ENCODE measurements around the gene SHISAL2A.

Gene SHISAL2A

GRCh38 chr1:52631759-52632331 lies 1.1 kb upstream of the SHISAL2A start:
- no peak for DNase-seq (ENCODE audit: low read depth)
- TF ChIP-seq, protein P1, sequence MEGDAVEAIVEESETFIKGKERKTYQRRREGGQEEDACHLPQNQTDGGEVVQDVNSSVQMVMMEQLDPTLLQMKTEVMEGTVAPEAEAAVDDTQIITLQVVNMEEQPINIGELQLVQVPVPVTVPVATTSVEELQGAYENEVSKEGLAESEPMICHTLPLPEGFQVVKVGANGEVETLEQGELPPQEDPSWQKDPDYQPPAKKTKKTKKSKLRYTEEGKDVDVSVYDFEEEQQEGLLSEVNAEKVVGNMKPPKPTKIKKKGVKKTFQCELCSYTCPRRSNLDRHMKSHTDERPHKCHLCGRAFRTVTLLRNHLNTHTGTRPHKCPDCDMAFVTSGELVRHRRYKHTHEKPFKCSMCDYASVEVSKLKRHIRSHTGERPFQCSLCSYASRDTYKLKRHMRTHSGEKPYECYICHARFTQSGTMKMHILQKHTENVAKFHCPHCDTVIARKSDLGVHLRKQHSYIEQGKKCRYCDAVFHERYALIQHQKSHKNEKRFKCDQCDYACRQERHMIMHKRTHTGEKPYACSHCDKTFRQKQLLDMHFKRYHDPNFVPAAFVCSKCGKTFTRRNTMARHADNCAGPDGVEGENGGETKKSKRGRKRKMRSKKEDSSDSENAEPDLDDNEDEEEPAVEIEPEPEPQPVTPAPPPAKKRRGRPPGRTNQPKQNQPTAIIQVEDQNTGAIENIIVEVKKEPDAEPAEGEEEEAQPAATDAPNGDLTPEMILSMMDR (IDR thresholded peaks at IDR 0.05; ENCODE audit: insufficient read depth, low read depth, low read length, missing control alignments): no peak
- H3K4me3 ChIP-seq (ENCODE audit: low read length): no peak overlapping the region

GRCh38 chr1:52633291-52633754 lies 355 bp downstream of the SHISAL2A start:
- no peak overlapping the region for H3K4me3 ChIP-seq (ENCODE audit: low read length)
- TF ChIP-seq, protein P1 (IDR thresholded peaks at IDR 0.05; ENCODE audit: insufficient read depth, low read depth, low read length, missing control alignments): no peak
- DNase-seq (ENCODE audit: low read depth): no peak

DNA sequence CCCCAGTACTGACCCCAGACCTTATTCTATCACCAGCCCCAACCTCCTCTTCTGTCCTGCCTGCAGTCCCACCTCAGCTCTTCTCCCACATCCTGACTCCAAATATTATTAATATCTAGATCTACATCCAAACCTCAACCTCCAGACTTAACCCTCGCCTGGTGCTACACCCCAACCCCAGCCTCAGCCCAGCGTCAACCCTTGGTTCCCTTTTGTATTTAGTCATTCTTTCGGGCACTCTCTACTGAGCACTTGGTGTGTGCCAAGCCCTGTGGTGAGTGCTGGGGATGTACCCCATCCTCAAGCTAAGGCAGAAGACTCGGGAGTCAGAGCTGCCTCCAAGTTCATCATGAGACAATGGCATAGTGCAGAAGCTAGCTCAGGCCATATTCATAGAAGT lies 1.1 kb downstream of the SHISAL2A start:
- TF ChIP-seq, protein P1 (IDR thresholded peaks at IDR 0.05; ENCODE audit: insufficient read depth, low read depth, low read length, missing control alignments): no peak
- DNase-seq (ENCODE audit: low read depth): no peak
- no peak overlapping the region for H3K4me3 ChIP-seq (ENCODE audit: low read length)

- DNase-seq (ENCODE audit: low read depth): peak; percentile 60
- TF ChIP-seq, protein P1 (IDR thresholded peaks at IDR 0.05; ENCODE audit: insufficient read depth, low read depth, low read length, missing control alignments): no peak
- no peak overlapping the region for H3K4me3 ChIP-seq (ENCODE audit: low read length)
These were observed 2.5 kb downstream of the SHISAL2A start for GRCh38 chr1:52635321-52636089.

- DNase-seq (ENCODE audit: low read depth): peak; percentile 68
- H3K4me3 ChIP-seq (ENCODE audit: low read length): no peak overlapping the region
- TF ChIP-seq, protein P1 (IDR thresholded peaks at IDR 0.05; ENCODE audit: insufficient read depth, low read depth, low read length, missing control alignments): no peak
These were observed 4.0 kb downstream of the SHISAL2A start for GRCh38 chr1:52636721-52637695.

- H3K4me3 ChIP-seq (ENCODE audit: low read length): no peak overlapping the region
- no peak for DNase-seq (ENCODE audit: low read depth)
- TF ChIP-seq, protein P1 (IDR thresholded peaks at IDR 0.05; ENCODE audit: insufficient read depth, low read depth, low read length, missing control alignments): no peak
These were observed 5.0 kb downstream of the SHISAL2A start for GRCh38 chr1:52637946-52638345.
